ENCODE measurements around the gene PWWP2B.

DNA sequence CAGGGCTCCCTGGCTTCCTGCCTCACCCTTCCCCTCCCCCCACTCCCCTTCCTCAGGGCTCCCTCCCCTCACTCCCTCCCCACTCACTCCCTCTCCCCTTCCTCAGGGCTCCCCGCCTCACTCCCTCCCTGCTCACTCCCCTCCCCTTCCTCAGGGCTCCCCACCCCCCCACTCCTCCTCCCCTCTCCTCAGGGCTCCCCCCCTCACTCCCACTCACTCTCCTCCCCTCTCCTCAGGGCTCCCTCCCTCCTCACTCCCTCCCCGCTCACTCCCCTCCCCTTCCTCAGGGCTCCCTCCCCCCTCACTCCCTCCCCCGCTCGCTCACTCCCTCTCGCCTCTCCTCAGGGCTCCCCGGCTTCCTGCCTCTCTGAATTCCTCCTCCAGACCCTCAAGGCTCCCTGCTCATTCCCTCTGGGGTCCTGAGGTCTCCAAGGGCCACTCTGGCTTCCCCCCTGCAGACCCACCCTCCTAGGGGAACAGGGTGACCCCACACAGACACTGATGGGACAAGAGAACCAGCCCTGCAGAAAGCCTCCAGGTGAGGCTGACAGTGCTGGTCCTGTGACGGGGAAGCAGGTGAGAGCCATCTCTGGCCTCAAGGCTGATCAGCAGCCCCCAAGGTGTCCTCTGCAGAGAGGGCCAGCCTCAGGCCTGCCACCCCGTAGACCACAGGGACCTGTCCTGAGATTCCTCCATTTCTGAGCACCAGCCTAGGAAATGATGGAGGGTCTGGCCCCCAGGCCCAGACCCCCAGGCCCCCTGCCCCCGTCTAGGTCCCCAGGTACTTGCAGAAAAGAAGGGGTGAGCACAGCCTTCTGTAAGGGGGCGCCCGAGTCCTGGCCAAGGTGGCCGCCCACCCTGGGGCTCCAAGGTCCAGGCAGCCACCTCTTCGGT is 47.2 kb downstream of the PWWP2B start:
- TF ChIP-seq, protein P1, sequence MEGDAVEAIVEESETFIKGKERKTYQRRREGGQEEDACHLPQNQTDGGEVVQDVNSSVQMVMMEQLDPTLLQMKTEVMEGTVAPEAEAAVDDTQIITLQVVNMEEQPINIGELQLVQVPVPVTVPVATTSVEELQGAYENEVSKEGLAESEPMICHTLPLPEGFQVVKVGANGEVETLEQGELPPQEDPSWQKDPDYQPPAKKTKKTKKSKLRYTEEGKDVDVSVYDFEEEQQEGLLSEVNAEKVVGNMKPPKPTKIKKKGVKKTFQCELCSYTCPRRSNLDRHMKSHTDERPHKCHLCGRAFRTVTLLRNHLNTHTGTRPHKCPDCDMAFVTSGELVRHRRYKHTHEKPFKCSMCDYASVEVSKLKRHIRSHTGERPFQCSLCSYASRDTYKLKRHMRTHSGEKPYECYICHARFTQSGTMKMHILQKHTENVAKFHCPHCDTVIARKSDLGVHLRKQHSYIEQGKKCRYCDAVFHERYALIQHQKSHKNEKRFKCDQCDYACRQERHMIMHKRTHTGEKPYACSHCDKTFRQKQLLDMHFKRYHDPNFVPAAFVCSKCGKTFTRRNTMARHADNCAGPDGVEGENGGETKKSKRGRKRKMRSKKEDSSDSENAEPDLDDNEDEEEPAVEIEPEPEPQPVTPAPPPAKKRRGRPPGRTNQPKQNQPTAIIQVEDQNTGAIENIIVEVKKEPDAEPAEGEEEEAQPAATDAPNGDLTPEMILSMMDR (IDR thresholded peaks at IDR 0.05; ENCODE audit: low read depth, low read length): no peak
- TF ChIP-seq EZH2phosphoT487 (IDR thresholded peaks at IDR 0.05; ENCODE audit: low read depth): no peak
